HCT116 (cell line): ENCODE results near the gene ZNF785.

Experiments used
- CTCF ChIP-seq, 3 experiments: fragments of 200-600 bp in 1 of 3; sonication (generic) in 1 of 3; IDR thresholded peaks in 2 of 3; conservative IDR thresholded peaks in 1 of 3; 2 replicates each; pipeline ENCODE4 v1.5.1; 2012 to 2017; ENCODE audit warnings: low read depth in 2 of 3, low read length in 2 of 3, antibody characterized with exemption in 1 of 3, borderline replicate concordance in 1 of 3, control low read depth in 1 of 3, mild to moderate bottlenecking in 1 of 3, mixed read lengths in 1 of 3, mixed run types in 1 of 3, moderate library complexity in 1 of 3; ENCODE audit not compliant: insufficient read depth in 1 of 3
- EGR1 ChIP-seq: IDR thresholded peaks from 2 replicates; pipeline ENCODE4 v1.6.1; 2012; ENCODE audit warnings: low read depth
- MAX ChIP-seq: IDR thresholded peaks from 2 replicates; pipeline ENCODE4 v1.6.1; 2012
- POLR2AphosphoS5 ChIP-seq: IDR thresholded peaks from 2 replicates; pipeline ENCODE4 v1.6.1; 2011; ENCODE audit warnings: mild to moderate bottlenecking, low read depth, low read length, moderate library complexity
- SRF ChIP-seq: IDR thresholded peaks from 2 replicates; pipeline ENCODE4 v1.6.1; 2012; ENCODE audit warnings: low read depth

- no peak for TF ChIP-seq POLR2AphosphoS5
- no peak for TF ChIP-seq EGR1
- TF ChIP-seq CTCF (IDR thresholded peaks at IDR 0.05 in 2 of 3, conservative IDR thresholded peaks at IDR 0.05 in 1 of 3; ENCODE audit: borderline replicate concordance in 1 of 3, insufficient read depth in 1 of 3, low read depth in 2 of 3, low read length in 2 of 3): no peak
- TF ChIP-seq MAX: no peak
- no peak for TF ChIP-seq SRF
These were observed 15.4 kb upstream of the ZNF785 start for GRCh38 chr16:30600929-30601328.
